ENCODE data around the gene LMNA.

The LMNA gene

DNA sequence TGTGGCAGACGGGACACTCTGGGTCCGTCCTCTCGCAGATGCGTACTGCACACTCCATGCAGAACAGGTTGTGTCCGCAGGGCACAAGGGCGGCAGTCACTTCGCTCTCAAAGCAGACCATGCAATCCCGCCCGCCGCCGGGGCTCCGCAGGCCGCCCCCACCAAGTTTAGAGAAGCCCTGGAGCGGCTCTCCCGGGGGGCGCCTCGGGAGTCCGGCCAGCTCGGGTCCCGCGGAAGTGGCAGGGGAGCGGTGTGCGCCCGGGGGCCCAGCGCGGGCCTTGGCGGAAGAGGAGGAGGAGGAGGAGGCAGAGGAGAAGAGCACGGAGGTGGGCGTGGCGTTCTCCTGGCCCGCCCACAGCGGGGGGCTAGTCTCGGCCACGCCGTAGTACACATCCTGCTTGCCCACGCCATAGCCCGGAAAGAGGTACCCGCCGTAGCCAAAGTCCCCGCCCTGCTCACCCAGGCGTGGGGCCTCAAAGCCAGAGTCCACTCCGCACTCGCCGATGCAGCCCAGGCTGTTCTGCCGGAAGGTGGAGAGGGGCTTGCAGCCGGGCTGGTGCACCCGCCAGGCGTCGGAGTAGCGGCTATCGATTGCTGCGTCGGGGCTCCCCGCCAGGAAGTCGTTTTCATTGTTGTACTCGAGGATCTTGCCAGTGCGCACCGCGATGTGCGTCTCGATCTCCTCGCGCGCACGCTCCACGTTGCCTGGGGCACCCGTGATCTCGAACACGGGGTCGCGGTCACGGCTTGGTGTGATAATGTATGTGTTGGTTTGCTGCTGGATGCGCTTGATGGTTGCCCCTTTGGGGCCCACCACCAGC, 37.7 kb upstream of the LMNA start:
- in situ Hi-C loops (cut with MboI; ENCODE audit: low sequenced_read_pairs, unreplicated experiment): no loop called here
- TF ChIP-seq, protein P1, sequence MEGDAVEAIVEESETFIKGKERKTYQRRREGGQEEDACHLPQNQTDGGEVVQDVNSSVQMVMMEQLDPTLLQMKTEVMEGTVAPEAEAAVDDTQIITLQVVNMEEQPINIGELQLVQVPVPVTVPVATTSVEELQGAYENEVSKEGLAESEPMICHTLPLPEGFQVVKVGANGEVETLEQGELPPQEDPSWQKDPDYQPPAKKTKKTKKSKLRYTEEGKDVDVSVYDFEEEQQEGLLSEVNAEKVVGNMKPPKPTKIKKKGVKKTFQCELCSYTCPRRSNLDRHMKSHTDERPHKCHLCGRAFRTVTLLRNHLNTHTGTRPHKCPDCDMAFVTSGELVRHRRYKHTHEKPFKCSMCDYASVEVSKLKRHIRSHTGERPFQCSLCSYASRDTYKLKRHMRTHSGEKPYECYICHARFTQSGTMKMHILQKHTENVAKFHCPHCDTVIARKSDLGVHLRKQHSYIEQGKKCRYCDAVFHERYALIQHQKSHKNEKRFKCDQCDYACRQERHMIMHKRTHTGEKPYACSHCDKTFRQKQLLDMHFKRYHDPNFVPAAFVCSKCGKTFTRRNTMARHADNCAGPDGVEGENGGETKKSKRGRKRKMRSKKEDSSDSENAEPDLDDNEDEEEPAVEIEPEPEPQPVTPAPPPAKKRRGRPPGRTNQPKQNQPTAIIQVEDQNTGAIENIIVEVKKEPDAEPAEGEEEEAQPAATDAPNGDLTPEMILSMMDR (IDR thresholded peaks at IDR 0.05; ENCODE audit: borderline replicate concordance, control extremely low read depth, extremely low read depth, insufficient read depth, missing control alignments): no peak
- DNase-seq (ENCODE audit: low spot score): peak; percentile 84

DNA sequence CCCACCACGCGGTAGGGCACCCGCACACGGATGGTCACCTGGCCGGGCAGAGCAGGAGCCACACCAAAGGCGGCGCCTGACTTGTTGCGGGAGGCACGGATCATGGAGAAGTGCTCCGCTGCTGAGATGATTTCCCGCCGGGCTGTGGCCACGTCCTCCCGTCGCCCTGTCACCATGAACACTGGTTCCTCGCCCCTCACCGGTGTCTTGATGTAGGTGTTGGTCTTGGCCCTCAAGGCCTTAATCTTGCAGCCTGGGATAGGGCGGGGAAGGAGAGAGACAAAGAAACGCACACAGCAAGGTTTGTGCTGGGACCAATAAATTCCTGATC, 37.1 kb upstream of the LMNA start:
- DNase-seq (ENCODE audit: low spot score): no peak
- in situ Hi-C loops (cut with MboI; ENCODE audit: low sequenced_read_pairs, unreplicated experiment): no loop called here
- TF ChIP-seq, protein P1 (IDR thresholded peaks at IDR 0.05; ENCODE audit: borderline replicate concordance, control extremely low read depth, extremely low read depth, insufficient read depth, missing control alignments): no peak

DNA sequence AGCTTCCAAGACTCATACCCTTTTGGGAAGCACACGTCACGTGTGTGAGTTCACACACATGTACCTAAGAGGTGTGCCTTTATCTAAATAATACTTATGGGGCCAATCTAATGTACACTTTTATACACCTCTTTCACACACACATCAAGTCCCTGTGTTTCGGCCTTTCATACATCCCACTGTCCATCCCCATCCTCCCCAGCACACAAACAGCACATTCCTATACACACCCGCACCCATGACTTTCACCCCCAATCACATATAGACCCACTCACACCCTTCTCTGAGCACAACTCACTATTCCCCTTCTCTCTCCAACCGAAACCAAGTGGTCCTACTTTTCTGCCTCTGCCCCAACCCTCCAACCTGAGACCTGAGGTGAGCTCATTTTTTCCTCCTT, 35.8 kb upstream of the LMNA start:
- TF ChIP-seq, protein P1 (IDR thresholded peaks at IDR 0.05; ENCODE audit: borderline replicate concordance, control extremely low read depth, extremely low read depth, insufficient read depth, missing control alignments): no peak
- no peak for DNase-seq (ENCODE audit: low spot score)
- in situ Hi-C loops (cut with MboI; ENCODE audit: low sequenced_read_pairs, unreplicated experiment): no loop called here

DNA sequence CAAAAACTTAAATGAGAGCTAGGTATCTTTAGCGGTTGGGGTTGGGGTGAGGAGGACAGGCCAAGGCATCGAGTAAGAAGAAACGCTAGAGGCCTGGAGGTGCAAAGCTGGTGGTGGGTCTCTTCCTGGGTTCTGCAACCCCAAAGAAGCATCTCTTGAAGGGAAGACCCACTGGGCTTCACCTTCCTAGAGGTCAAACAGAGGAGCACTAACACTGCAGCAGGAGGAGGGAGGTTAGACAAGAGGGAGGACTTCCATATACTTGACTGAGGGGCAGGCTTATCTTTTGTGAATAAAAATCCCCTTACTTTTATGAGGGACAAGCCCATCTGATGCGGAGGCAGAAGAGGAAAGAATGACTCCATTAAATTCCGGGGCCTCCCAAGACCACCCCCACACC, 34.7 kb upstream of the LMNA start:
- no peak for DNase-seq (ENCODE audit: low spot score)
- in situ Hi-C loops (cut with MboI; ENCODE audit: low sequenced_read_pairs, unreplicated experiment): no loop called here

DNA sequence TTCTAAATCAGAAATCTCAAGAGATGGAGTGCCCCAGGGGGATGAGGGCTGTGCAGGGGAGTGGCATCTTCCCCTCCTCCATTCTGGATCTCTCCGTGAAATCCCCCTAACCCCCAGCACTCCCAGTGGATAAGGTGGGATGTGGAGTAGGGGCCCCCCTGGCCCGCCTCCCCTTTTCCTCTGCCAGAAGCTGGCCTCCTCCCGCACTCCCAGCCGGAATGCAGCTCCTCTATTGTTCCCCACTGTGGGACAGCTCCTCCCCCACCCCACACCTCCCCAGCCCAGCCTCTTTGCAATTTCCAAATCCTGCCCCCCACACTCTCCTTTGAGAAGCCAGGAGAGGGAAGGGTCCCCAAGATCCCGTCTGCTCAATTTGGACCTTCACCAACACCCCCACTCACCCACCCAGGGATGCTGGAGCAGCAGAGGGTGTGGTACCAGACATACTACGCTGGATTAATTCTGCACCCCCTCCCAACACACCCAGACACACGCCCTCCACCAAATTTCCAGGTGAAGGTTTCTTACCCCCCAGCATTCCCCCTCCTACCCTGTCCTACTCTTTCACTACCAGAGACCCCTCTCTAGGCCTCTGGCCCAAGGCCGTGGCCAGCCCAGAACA, 34.2 kb upstream of the LMNA start:
- in situ Hi-C loops (cut with MboI; ENCODE audit: low sequenced_read_pairs, unreplicated experiment): no loop called here
- TF ChIP-seq, protein P1 (IDR thresholded peaks at IDR 0.05; ENCODE audit: borderline replicate concordance, control extremely low read depth, extremely low read depth, insufficient read depth, missing control alignments): no peak
- no peak for DNase-seq (ENCODE audit: low spot score)

More for the DNA sequence above, 34.7 kb upstream of the LMNA start:
- TF ChIP-seq, protein P1 (IDR thresholded peaks at IDR 0.05; ENCODE audit: borderline replicate concordance, control extremely low read depth, extremely low read depth, insufficient read depth, missing control alignments): no peak

DNA sequence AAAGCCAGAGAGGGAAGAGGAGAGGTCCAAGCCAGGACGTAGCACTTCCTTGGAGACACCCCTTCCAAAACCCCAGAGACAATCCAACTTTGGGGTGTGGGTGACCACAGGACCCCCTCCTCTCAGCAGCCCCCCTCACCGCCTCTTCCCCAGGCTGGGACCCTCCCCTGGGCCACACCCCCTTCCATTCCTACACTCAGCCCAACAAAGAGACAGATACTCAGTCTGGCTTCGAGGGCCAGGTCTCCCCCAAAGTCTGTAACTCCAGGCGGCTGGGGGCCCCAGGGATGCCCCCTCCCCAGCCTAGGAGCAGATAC, 33.7 kb upstream of the LMNA start:
- in situ Hi-C loops (cut with MboI; ENCODE audit: low sequenced_read_pairs, unreplicated experiment): no loop called here
- no peak for DNase-seq (ENCODE audit: low spot score)
- TF ChIP-seq, protein P1 (IDR thresholded peaks at IDR 0.05; ENCODE audit: borderline replicate concordance, control extremely low read depth, extremely low read depth, insufficient read depth, missing control alignments): no peak
